K562 (cell line): ENCODE measurements around the gene MPZL3. TPM values are rescaled to one million over a fixed set of nuclear protein-coding genes. Genes with fewer than 3 reads are reported as not detected.

Experiments
- ATAC-seq: fragments of 200-7000 bp; cut with Tn5 transposase; 3 replicates; pipeline ENCODE4 v1.9.1; 2020; ENCODE audit warnings: moderate library complexity
- BruUV-seq: library from RNA; stranded (reverse); fragments of 400-500 nt; replicated peaks from 2 replicates; lab custom pipeline; 2021; lab: Mats Ljungman, UMichigan
- CTCF ChIA-PET: fragments of 300-600 bp; formaldehyde crosslinking; extraction: SDS; loops from one replicate; lab custom pipeline; 2021; ENCODE audit warnings: low intra/inter-chr PET ratio; lab: Yijun Ruan, JAX
- POLR2A ChIA-PET: fragments of 300-600, 350-650 bp; sonication (Branson Sonifier 250); formaldehyde crosslinking; extraction: SDS; loops from one replicate; lab custom pipeline; 2021; ENCODE audit warnings: antibody characterized with exemption, inconsistent platforms; lab: Yijun Ruan, JAX
- DNase-seq, 4 experiments: peaks; one replicate each; pipeline versions ENCODE4 v3.0.0 to v3.0.0-alpha.2; 2011 to 2018; ENCODE audit warnings: low spot score in 3 of 4, mixed read lengths in 3 of 4; ENCODE audit errors: extremely low read depth in 1 of 4
- FAIRE-seq: peaks from 2 replicates; lab custom pipeline; 2011; peaks lifted over from hg19 to GRCh38; lab: Jason Lieb, UNC
- H2AFZ ChIP-seq: 2 replicates; pipeline ENCODE4 v1.6.0; 2011; ENCODE audit warnings: low read depth, low read length, control low read depth, inconsistent platforms
- H3K27ac ChIP-seq: fragments of 200-600 bp; 3 replicates; pipeline ENCODE4 v1.8.0; 2011; ENCODE audit warnings: low read depth, mild to moderate bottlenecking, control low read depth, inconsistent platforms, low read length, moderate library complexity, mixed read lengths; ENCODE audit errors: extremely low read depth
- H3K27me3 ChIP-seq, 2 experiments: fragments of 300-600 bp in 1 of 2; 2 replicates in 1 of 2; 3 replicates in 1 of 2; pipeline versions ENCODE4 v1.6.0 to v1.8.0; 2011; ENCODE audit warnings: inconsistent platforms in 2 of 2, low read length in 2 of 2, mild to moderate bottlenecking in 1 of 2, mixed read lengths in 1 of 2, moderate library complexity in 1 of 2; ENCODE audit not compliant: control insufficient read depth in 2 of 2, insufficient read depth in 2 of 2
- H3K36me3 ChIP-seq: fragments of 300-600 bp; 3 replicates; pipeline ENCODE4 v1.8.0; 2011; ENCODE audit warnings: mild to moderate bottlenecking, low read length, inconsistent platforms; ENCODE audit not compliant: control insufficient read depth, insufficient read depth
- H3K4me1 ChIP-seq, 2 experiments: fragments of 200-600 bp in 1 of 2; replicated peaks in 1 of 2; 2 replicates in 1 of 2; 3 replicates in 1 of 2; pipeline versions ENCODE4 v1.5.1 to v1.8.0; 2011; ENCODE audit warnings: inconsistent platforms in 2 of 2, low read length in 2 of 2, mild to moderate bottlenecking in 1 of 2, mixed read lengths in 1 of 2, moderate library complexity in 1 of 2; ENCODE audit not compliant: control insufficient read depth in 2 of 2, insufficient read depth in 2 of 2
- H3K4me2 ChIP-seq: 2 replicates; pipeline ENCODE4 v1.6.1; 2011; ENCODE audit warnings: low read length, control low read depth, inconsistent platforms, mixed read lengths; ENCODE audit not compliant: insufficient read depth
- H3K4me3 ChIP-seq: fragments of 200-600 bp; sonication (generic), shearing (Covaris generic); 2 replicates; pipeline ENCODE4 v1.5.1; 2016; ENCODE audit warnings: control low read depth, inconsistent platforms
- H3K79me2 ChIP-seq: fragments of 200-600 bp; 3 replicates; pipeline ENCODE4 v1.8.0; 2011; ENCODE audit warnings: low read length, inconsistent platforms; ENCODE audit not compliant: control insufficient read depth, insufficient read depth
- H3K9ac ChIP-seq, 2 experiments: 2 replicates each; pipeline versions ENCODE4 v1.6.0 to v1.6.1; 2011; ENCODE audit warnings: low read depth in 2 of 2, low read length in 2 of 2, control low read depth in 1 of 2, inconsistent platforms in 1 of 2, mild to moderate bottlenecking in 1 of 2, mixed read lengths in 1 of 2; ENCODE audit not compliant: insufficient read depth in 1 of 2
- H3K9me1 ChIP-seq: one replicate; pipeline ENCODE4 v1.6.0; 2011; ENCODE audit warnings: inconsistent platforms, mild to moderate bottlenecking, low read length, moderate library complexity; ENCODE audit not compliant: control insufficient read depth, insufficient read depth
- H3K9me3 ChIP-seq: replicated peaks from 2 replicates; pipeline ENCODE4 v1.5.1; 2011; ENCODE audit warnings: low read depth, low read length, inconsistent platforms; ENCODE audit not compliant: control insufficient read depth, insufficient read depth
- H4K20me1 ChIP-seq: replicated peaks from 2 replicates; pipeline ENCODE4 v1.6.1; 2011; ENCODE audit warnings: low read length, inconsistent platforms, mixed read lengths; ENCODE audit not compliant: control insufficient read depth, insufficient read depth
- CTBP1 ChIP-seq: fragments of 450-650 bp; IDR thresholded peaks from 2 replicates; pipeline ENCODE4 v1.6.1; 2016; ENCODE audit warnings: borderline replicate concordance
- HMG20B ChIP-seq: fragments of 250-450 bp; sonication (Bioruptor Pico); IDR thresholded peaks from 2 replicates; pipeline ENCODE4 v1.5.0; 2021; ENCODE audit warnings: mild to moderate bottlenecking
- MCM7 ChIP-seq, 2 experiments: fragments of 450-650 bp; IDR thresholded peaks; 2 replicates each; pipeline ENCODE4 v1.6.1; 2016 to 2018
- NFYB ChIP-seq: IDR thresholded peaks from 2 replicates; pipeline ENCODE4 v1.6.1; 2011; ENCODE audit warnings: mild to moderate bottlenecking, moderate library complexity; ENCODE audit not compliant: insufficient read length; ENCODE audit errors: extremely low read depth
- PCBP1 ChIP-seq: fragments of 200-400 bp; formaldehyde crosslinking; IDR thresholded peaks from 2 replicates; pipeline ENCODE4 v1.6.1; 2018; ENCODE audit warnings: mild to moderate bottlenecking, low read depth, low read length; ENCODE audit not compliant: poor library complexity, severe bottlenecking
- POLR2A ChIP-seq: fragments of 450-650 bp; conservative IDR thresholded peaks from 2 replicates; pipeline ENCODE4 v1.6.1; 2016
- RBM25 ChIP-seq: fragments of 200-400 bp; formaldehyde crosslinking; IDR thresholded peaks from 2 replicates; pipeline ENCODE4 v1.6.1; 2018; ENCODE audit warnings: low read length, low read depth, moderate library complexity; ENCODE audit not compliant: severe bottlenecking
- RBM34 ChIP-seq: fragments of 200-400 bp; formaldehyde crosslinking; IDR thresholded peaks from 2 replicates; pipeline ENCODE4 v1.6.1; 2018; ENCODE audit warnings: low read length, borderline replicate concordance; ENCODE audit not compliant: insufficient read depth
- RERE ChIP-seq: sonication (generic); formaldehyde crosslinking; IDR thresholded peaks from 2 replicates; pipeline ENCODE4 v1.8.0; 2023; ENCODE audit warnings: missing genetic modification reagents, mild to moderate bottlenecking, borderline replicate concordance
- TFAP4 ChIP-seq: sonication (generic); formaldehyde crosslinking; IDR thresholded peaks from 2 replicates; pipeline ENCODE4 v1.8.0; 2022; ENCODE audit warnings: missing genetic modification reagents, mild to moderate bottlenecking, moderate library complexity, borderline replicate concordance
- ZFP30 ChIP-seq: fragments of 250-450 bp; sonication (Bioruptor Pico); IDR thresholded peaks from 2 replicates; pipeline ENCODE4 v1.8.0; 2022; ENCODE audit warnings: moderate library complexity, mild to moderate bottlenecking, inconsistent platforms, borderline replicate concordance
- WGBS: fragments of 100-300 bp; shearing (Covaris generic); methylation state at CpG from one replicate; pipeline ENCODE4 v1.1.6; 2016; ENCODE audit warnings: low coverage, mixed read lengths; ENCODE audit not compliant: insufficient coverage; ENCODE audit errors: missing lambda C conversion rate; 5-methylcytosine and 5-hydroxymethylcytosine counted together
- in situ Hi-C: fragments of 300-500 bp; cut with MboI; formaldehyde crosslinking; loops from 4 replicates; pipeline ENCODE4 v1.15.0; 2018; ENCODE audit warnings: inconsistent platforms, mixed read lengths
- intact Hi-C: fragments of 100-400 bp; cut with micrococcal nuclease; formaldehyde crosslinking; loops from 2 replicates; pipeline ENCODE4 v1.14.2; 2022
- polyA plus RNA-seq, 8 experiments: library from polyadenylated mRNA; depleted of rRNA in 4 of 8; stranded (reverse) in 5 of 8; unstranded in 3 of 8; fragments of >200 nt; fragmentation: Nextera tagmentation in 2 of 8; fragmentation: Illumina TruSeq in 1 of 8; extraction: Ambion mirVana in 2 of 8; extraction: Trizol in 1 of 8; gene quantifications; 2 replicates each; pipeline versions ENCODE4 v1.2.1 to v1.2.3, GENCODE V29; 2011 to 2014; ENCODE audit warnings: inconsistent platforms in 1 of 8, missing spikeins in 1 of 8
- total RNA-seq, 7 experiments: library from RNA; depleted of rRNA in 6 of 7; stranded (reverse); fragments of >200 nt in 6 of 7; fragmentation: Illumina TruSeq in 2 of 7; extraction: Trizol in 2 of 7; gene quantifications; 2 replicates each; pipeline versions ENCODE4 v1.2.1 to v1.2.3, GENCODE V29; 2011 to 2021; ENCODE audit warnings: low replicate concordance in 1 of 7

MPZL3 gene
- total and polyA plus RNA-seq, 9 of the 15 experiments (the other 6 are each of a cell fraction or from before 2014, with no cell fraction given), result 0.97 to 2.9 (median 1.6) TPM

- Histone ChIP-seq H3K27ac (no peak overlapping the region), H3K79me2 (no peaks in the 10 kb centered on the region), H3K36me3 (no peaks in the 10 kb centered on the region), H3K9me1 (no peaks in the 10 kb centered on the region), H3K27me3 (peaks cover 0 to 26% of the 10 kb centered on the region in 2 experiments; a peak in 3 of 5 replicates), H3K4me3 (no peak overlapping the region), H3K4me1 (0 out of 5 replicates have a peak, but pooled peaks cover 0 to 3% of the 10 kb centered on the region in 2 experiments), H3K9ac (no peak overlapping the region), H4K20me1 (no peaks in the 10 kb centered on the region), H3K9me3 (no peaks in the 10 kb centered on the region), H3K4me2 (no peak overlapping the region), H2AFZ (no peak overlapping the region)
- TF ChIP-seq PCBP1 (no peak), MCM7 (IDR thresholded peaks at IDR 0.05) (no peak), RERE (no peak), RBM25 (no peak), POLR2A (no peak), CTBP1 (no peak), TFAP4 (CRISPR knock-in tag) (no peak), RBM34 (no peak), ZFP30 (CRISPR knock-in tag) (no peak), NFYB (no peak), HMG20B (CRISPR knock-in tag) (no peak)
- ChIA-PET CTCF (no interaction called here), POLR2A (no interaction called here)
- in situ Hi-C loops, result no loop called here
- intact Hi-C loops, result loop anchor here (5.0 kb wide), 1 partner anchor 56 kb away; no protein-coding TSS in a partner anchor
- no peak for DNase-seq
- BruUV-seq, result no TSS peak
- 13% methylated on average over 9 of the region's 9 CpGs for WGBS
- ATAC-seq, result no peak
- no peak for FAIRE-seq
These were observed 51.1 kb downstream of the MPZL3 start for GRCh38 chr11:118200901-118201680.
